Mesendoderm (in vitro differentiated cells): ENCODE results near the gene HOXD11.

ENCODE experiments used
- DNase-seq: peaks from one replicate; pipeline ENCODE4 v3.0.0; 2013
- H2AK5ac ChIP-seq: 2 replicates; pipeline ENCODE4 v1.6.1; 2013; ENCODE audit warnings: low read length, inconsistent platforms
- H2BK120ac ChIP-seq: 2 replicates; pipeline ENCODE4 v1.6.1; 2013; ENCODE audit warnings: low read depth, mild to moderate bottlenecking, low read length, moderate library complexity, mixed read lengths
- H2BK15ac ChIP-seq: replicated peaks from 2 replicates; pipeline ENCODE4 v1.6.1; 2013; ENCODE audit warnings: low read depth, mild to moderate bottlenecking, moderate library complexity
- H2BK5ac ChIP-seq: 2 replicates; pipeline ENCODE4 v1.6.1; 2013; ENCODE audit warnings: low read length, inconsistent platforms
- H3K18ac ChIP-seq: 2 replicates; pipeline ENCODE4 v1.6.1; 2013; ENCODE audit warnings: mild to moderate bottlenecking, low read length, mixed read lengths
- H3K23ac ChIP-seq: one replicate; pipeline ENCODE4 v1.6.1; 2013; ENCODE audit warnings: low read length
- H3K27ac ChIP-seq: 2 replicates; pipeline ENCODE4 v1.5.1; 2013; ENCODE audit warnings: low read depth, mild to moderate bottlenecking, inconsistent platforms, low read length, moderate library complexity
- H3K27me3 ChIP-seq: 2 replicates; pipeline ENCODE4 v1.6.1; 2013; ENCODE audit warnings: low read length, control low read depth, mild to moderate bottlenecking, inconsistent platforms; ENCODE audit not compliant: insufficient read depth, poor library complexity
- H3K36me3 ChIP-seq: 2 replicates; pipeline ENCODE4 v1.6.1; 2013; ENCODE audit warnings: low read length, inconsistent platforms; ENCODE audit not compliant: control insufficient read depth, insufficient read depth
- H3K4ac ChIP-seq: one replicate; pipeline ENCODE4 v1.6.1; 2013; ENCODE audit warnings: low read depth, mild to moderate bottlenecking, low read length, moderate library complexity
- H3K4me1 ChIP-seq: 2 replicates; pipeline ENCODE4 v1.6.1; 2013; ENCODE audit warnings: low read depth, low read length, inconsistent platforms; ENCODE audit not compliant: control insufficient read depth
- H3K4me2 ChIP-seq: 2 replicates; pipeline ENCODE4 v1.6.1; 2013; ENCODE audit warnings: low read length
- H3K4me3 ChIP-seq: 2 replicates; pipeline ENCODE4 v1.5.1; 2013; ENCODE audit warnings: mild to moderate bottlenecking, low read length
- H3K56ac ChIP-seq: one replicate; pipeline ENCODE4 v1.6.1; 2013; ENCODE audit warnings: low read length
- H3K79me1 ChIP-seq: 2 replicates; pipeline ENCODE4 v1.6.1; 2013; ENCODE audit warnings: low read length, inconsistent platforms
- H3K79me2 ChIP-seq: 2 replicates; pipeline ENCODE4 v1.6.1; 2013; ENCODE audit warnings: mild to moderate bottlenecking, low read length; ENCODE audit not compliant: control insufficient read depth, insufficient read depth
- H3K9ac ChIP-seq: 2 replicates; pipeline ENCODE4 v1.6.1; 2013; ENCODE audit warnings: low read length, inconsistent platforms
- H4K5ac ChIP-seq: one replicate; pipeline ENCODE4 v1.6.1; 2013; ENCODE audit warnings: low read length
- H4K8ac ChIP-seq: one replicate; pipeline ENCODE4 v1.6.1; 2013; ENCODE audit warnings: low read depth, mild to moderate bottlenecking, control low read depth, low read length, moderate library complexity
- WGBS: extraction: QIAGEN DNeasy Blood & Tissue Kit; methylation state at CpG from one replicate; pipeline ENCODE4 v1.1.7; 2013; ENCODE audit warnings: low lambda C conversion rate, missing lambda C conversion rate; ENCODE audit not compliant: insufficient coverage; ENCODE audit errors: extremely low coverage; 5-methylcytosine and 5-hydroxymethylcytosine counted together

Gene HOXD11

DNA sequence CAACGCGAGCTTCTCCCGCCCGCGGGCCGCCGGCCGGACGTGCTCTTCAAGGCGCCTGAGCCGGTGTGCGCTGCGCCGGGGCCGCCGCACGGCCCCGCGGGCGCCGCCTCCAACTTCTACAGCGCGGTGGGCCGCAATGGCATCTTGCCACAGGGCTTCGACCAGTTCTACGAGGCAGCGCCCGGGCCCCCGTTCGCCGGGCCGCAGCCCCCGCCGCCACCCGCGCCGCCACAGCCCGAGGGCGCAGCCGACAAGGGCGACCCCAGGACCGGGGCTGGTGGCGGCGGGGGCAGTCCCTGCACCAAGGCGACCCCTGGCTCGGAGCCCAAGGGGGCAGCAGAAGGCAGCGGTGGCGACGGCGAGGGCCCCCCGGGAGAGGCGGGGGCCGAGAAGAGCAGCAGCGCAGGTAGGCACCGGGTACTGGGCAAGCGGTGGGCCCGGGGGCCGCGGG lies 676 bp downstream of the HOXD11 start:
- Histone ChIP-seq H3K18ac (no peak overlapping the region), H3K79me2 (no peaks in the 10 kb centered on the region), H3K36me3 (no peaks in the 10 kb centered on the region), H3K79me1 (no peaks in the 10 kb centered on the region), H3K27me3 (peaks cover 85% of the 10 kb centered on the region), H3K23ac (no peak overlapping the region), H3K4ac (no peak overlapping the region), H4K8ac (no peak overlapping the region), H2BK120ac (no peak overlapping the region), H3K4me3 (no peak overlapping the region), H3K9ac (no peak overlapping the region), H2BK15ac (no peak overlapping the region), H3K56ac (no peak overlapping the region), H3K4me2 (no peak overlapping the region), H2BK5ac (no peak overlapping the region), H4K5ac (no peak overlapping the region), H3K4me1 (no peaks in the 10 kb centered on the region), H3K27ac (no peak overlapping the region), H2AK5ac (no peak overlapping the region)
- DNase-seq, result no peak
- whole genome bisulfite sequencing, result no CpG with 5 or more reads among the region's 59 CpGs

DNA sequence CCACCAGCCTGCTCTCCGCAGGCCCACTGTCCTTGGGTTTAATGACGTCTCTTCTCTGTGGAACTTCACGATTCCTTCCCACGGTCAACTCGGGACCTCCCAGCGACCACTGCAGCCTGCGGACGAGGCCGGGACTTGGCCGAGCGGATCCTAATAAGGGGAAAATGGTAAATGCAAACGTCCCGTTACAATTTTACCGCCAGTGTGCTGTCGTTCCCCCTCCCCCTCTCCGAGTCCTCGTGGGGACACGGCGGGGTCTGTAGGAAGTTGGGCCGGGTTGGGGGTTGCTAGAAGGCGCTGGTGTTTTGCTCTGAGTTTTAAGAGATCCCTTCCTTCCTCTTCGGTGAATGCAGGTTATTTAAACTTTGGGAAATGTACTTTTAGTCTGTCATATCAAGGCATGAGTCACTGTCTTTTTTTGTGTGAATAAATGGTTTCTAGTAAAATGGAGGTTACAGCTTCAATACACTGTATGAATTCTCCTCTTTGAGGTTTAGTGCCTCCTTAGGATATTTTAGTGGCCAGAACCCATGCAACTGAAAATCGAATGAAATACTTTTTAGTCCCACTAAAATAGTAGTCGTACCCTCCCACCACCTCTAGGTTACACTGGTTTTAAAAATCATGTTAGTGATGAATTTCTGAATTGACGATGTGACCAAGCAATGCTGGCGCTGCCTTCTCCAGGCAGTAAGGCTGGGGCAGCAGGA lies 2.3 kb downstream of the HOXD11 start:
- DNase-seq, result no peak
- Histone ChIP-seq H3K79me2 (no peaks in the 10 kb centered on the region), H2BK5ac (no peak overlapping the region), H3K27ac (no peak overlapping the region), H3K36me3 (no peaks in the 10 kb centered on the region), H3K56ac (no peak overlapping the region), H2AK5ac (no peak overlapping the region), H3K23ac (no peak overlapping the region), H3K4me2 (no peak overlapping the region), H4K5ac (no peak overlapping the region), H3K9ac (no peak overlapping the region), H3K4me3 (no peak overlapping the region), H4K8ac (no peak overlapping the region), H3K79me1 (no peaks in the 10 kb centered on the region), H3K4ac (no peak overlapping the region), H3K18ac (no peak overlapping the region), H2BK120ac (no peak overlapping the region), H3K27me3 (peaks cover 85% of the 10 kb centered on the region), H3K4me1 (no peaks in the 10 kb centered on the region), H2BK15ac (no peak overlapping the region)
- WGBS, result no CpG with 5 or more reads among the region's 26 CpGs

DNA sequence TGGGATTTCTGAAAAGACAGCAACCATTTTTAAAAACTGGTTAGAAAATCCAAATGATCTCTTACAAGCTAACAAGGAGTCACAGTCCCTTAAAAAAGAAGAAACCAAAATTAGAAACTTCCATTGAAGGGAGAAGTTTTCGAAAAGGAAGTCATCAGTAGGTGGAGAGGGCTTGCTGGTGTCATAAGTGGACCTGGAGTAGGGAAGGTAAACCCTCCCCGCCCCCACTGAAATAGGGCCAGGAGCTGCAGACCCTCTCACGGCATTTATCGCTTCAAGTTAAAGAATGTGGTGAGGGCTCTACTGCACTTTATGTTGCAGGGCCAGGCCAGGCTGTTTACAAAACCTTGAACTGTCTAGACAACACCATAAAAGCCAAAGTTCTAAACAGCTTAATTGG lies 2.9 kb downstream of the HOXD11 start:
- H3K18ac ChIP-seq, result no peak overlapping the region
- no peak overlapping the region for H4K8ac ChIP-seq
- H3K56ac ChIP-seq, result no peak overlapping the region
- H2BK15ac ChIP-seq, result no peak overlapping the region
- H3K23ac ChIP-seq, result no peak overlapping the region
- H3K27me3 ChIP-seq, result peaks cover 86% of the 10 kb centered on the region
- no peaks in the 10 kb centered on the region for H3K36me3 ChIP-seq
- WGBS, result no CpG with 5 or more reads among the region's 4 CpGs
- no peak overlapping the region for H3K4ac ChIP-seq
- H3K4me2 ChIP-seq, result no peak overlapping the region
- H3K4me3 ChIP-seq, result no peak overlapping the region
- H2BK120ac ChIP-seq, result no peak overlapping the region
- H2AK5ac ChIP-seq, result no peak overlapping the region
- DNase-seq, result no peak
- no peaks in the 10 kb centered on the region for H3K79me2 ChIP-seq
- no peak overlapping the region for H3K27ac ChIP-seq
- H2BK5ac ChIP-seq, result no peak overlapping the region
- H3K9ac ChIP-seq, result no peak overlapping the region
- no peaks in the 10 kb centered on the region for H3K79me1 ChIP-seq
- no peaks in the 10 kb centered on the region for H3K4me1 ChIP-seq
- no peak overlapping the region for H4K5ac ChIP-seq

DNA sequence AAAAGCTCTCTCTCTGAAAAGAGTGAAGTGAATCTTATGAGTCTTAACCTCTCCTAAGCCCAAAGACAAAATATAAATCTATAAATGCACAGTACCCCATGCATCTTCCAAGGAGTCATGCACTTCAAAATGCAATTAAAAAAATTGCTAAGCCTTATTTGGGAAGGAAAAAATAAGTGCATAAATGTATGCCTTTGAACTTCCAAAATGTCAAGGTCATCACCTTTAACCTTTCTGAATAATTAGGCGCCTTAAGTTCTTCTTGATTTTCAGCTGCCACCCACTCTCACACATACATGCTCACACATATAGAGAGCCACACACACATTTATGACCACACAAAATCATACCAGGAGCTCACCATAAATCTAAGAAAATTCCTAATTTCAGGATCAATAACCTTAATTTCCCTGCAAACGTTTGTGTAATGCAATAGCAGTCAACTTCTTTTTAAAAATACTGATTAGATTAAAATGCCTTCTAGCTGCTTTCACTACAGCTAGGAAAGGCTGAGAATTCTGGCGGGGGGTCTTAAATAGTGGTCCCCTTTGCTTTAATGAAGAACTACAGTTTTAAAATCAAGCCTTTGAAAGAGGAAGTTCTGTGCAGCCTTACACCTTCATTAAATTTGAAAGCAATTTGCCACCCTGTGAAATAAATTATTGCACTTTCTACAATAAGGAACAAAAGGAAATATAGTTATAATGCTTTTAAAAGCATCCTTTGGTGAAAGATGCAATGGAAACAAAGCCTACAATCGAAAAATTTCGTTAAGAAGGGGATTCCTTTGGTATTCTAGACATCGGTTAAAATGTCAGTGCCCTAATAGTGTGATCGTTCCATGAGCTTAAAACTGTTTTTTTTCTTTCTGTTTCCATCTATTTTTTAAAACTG lies 3.6 kb downstream of the HOXD11 start:
- Histone ChIP-seq H3K23ac (no peak overlapping the region), H3K27me3 (peaks cover 85% of the 10 kb centered on the region), H3K9ac (no peak overlapping the region), H2BK5ac (no peak overlapping the region), H2AK5ac (no peak overlapping the region), H3K18ac (no peak overlapping the region), H3K4me2 (no peak overlapping the region), H4K8ac (no peak overlapping the region), H4K5ac (no peak overlapping the region), H3K4me3 (no peak overlapping the region), H3K79me1 (no peaks in the 10 kb centered on the region), H3K4ac (no peak overlapping the region), H3K27ac (no peak overlapping the region), H3K4me1 (no peaks in the 10 kb centered on the region), H2BK15ac (no peak overlapping the region), H3K56ac (no peak overlapping the region), H3K79me2 (no peaks in the 10 kb centered on the region), H2BK120ac (no peak overlapping the region), H3K36me3 (no peaks in the 10 kb centered on the region)
- no CpG with 5 or more reads among the region's 7 CpGs for WGBS
- DNase-seq, result no peak

DNA sequence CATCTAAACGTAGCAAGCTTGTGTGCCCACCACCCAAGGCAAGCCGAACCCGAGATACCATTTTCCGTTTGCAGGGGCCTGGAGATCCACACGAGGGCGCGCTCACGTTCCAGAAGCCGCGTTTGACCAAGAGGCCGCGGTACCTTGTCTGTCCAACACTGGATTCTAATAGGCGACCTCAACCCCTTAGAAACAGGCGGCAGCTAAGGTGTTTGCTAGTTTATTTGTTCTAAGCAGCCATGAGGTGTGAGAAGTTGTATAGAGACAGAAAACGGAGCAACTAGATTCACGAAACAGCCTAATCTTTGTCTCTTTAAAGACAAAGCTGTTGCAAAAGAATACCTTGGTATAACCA lies 4.2 kb downstream of the HOXD11 start:
- Histone ChIP-seq H2BK120ac (no peak overlapping the region), H3K4me2 (no peak overlapping the region), H2AK5ac (no peak overlapping the region), H3K4ac (no peak overlapping the region), H3K27me3 (peaks cover 85% of the 10 kb centered on the region), H3K36me3 (no peaks in the 10 kb centered on the region), H4K8ac (no peak overlapping the region), H3K4me3 (no peak overlapping the region), H3K9ac (no peak overlapping the region), H3K79me2 (no peaks in the 10 kb centered on the region), H3K4me1 (no peaks in the 10 kb centered on the region), H3K56ac (no peak overlapping the region), H3K23ac (no peak overlapping the region), H3K79me1 (no peaks in the 10 kb centered on the region), H3K27ac (no peak overlapping the region), H3K18ac (no peak overlapping the region), H4K5ac (no peak overlapping the region), H2BK5ac (no peak overlapping the region), H2BK15ac (no peak overlapping the region)
- WGBS, result no CpG with 5 or more reads among the region's 16 CpGs
- DNase-seq, result peak; percentile 86
